H1 (cell line): ENCODE measurements around the gene EIPR1. TPM values are rescaled to one million over a fixed set of nuclear protein-coding genes. Genes with fewer than 3 reads are reported as not detected.

Experiments
- CTCF ChIA-PET: fragments of 300-600 bp; sonication (Branson Sonifier 250); formaldehyde crosslinking; loops from one replicate; lab custom pipeline; 2021; ENCODE audit not compliant: partially characterized antibody; lab: Charles Lee
- POLR2A ChIA-PET: fragments of 300-600 bp; sonication (Branson Sonifier 250); formaldehyde crosslinking; loops from one replicate; lab custom pipeline; 2021; ENCODE audit warnings: inconsistent platforms; ENCODE audit not compliant: partially characterized antibody; lab: Charles Lee
- DNase-seq, 2 experiments: peaks; one replicate each; pipeline versions ENCODE4 v3.0.0 to v3.0.0-alpha.2; 2010 to 2022; ENCODE audit warnings: low spot score in 2 of 2, low read depth in 1 of 2, mixed read lengths in 1 of 2
- FAIRE-seq: peaks from 2 replicates; lab custom pipeline; 2011; peaks lifted over from hg19 to GRCh38; lab: Jason Lieb, UNC
- H2AFZ ChIP-seq: 2 replicates; pipeline ENCODE4 v1.8.1; 2012; ENCODE audit warnings: low read length, inconsistent platforms
- H2AK5ac ChIP-seq: 2 replicates; pipeline ENCODE4 v1.6.1; 2013; ENCODE audit warnings: low read depth, low read length
- H2BK120ac ChIP-seq: replicated peaks from 2 replicates; pipeline ENCODE3; 2013; ENCODE audit warnings: low read depth, low read length, inconsistent platforms
- H2BK12ac ChIP-seq: 2 replicates; pipeline ENCODE4 v1.6.1; 2013; ENCODE audit warnings: low read depth, low read length
- H2BK15ac ChIP-seq: 2 replicates; pipeline ENCODE4 v1.6.1; 2013; ENCODE audit warnings: low read length
- H2BK20ac ChIP-seq: 2 replicates; pipeline ENCODE4 v1.6.1; 2013; ENCODE audit warnings: low read length
- H2BK5ac ChIP-seq: 2 replicates; pipeline ENCODE4 v1.6.1; 2013; ENCODE audit warnings: low read depth, low read length
- H3K14ac ChIP-seq: 2 replicates; pipeline ENCODE4 v1.6.1; 2013; ENCODE audit warnings: inconsistent platforms; ENCODE audit not compliant: insufficient read length
- H3K18ac ChIP-seq: 2 replicates; pipeline ENCODE4 v1.6.1; 2013; ENCODE audit warnings: low read length; ENCODE audit errors: extremely low read depth
- H3K23ac ChIP-seq: 2 replicates; pipeline ENCODE4 v1.6.1; 2013; ENCODE audit warnings: inconsistent platforms; ENCODE audit not compliant: insufficient read length
- H3K23me2 ChIP-seq: 2 replicates; pipeline ENCODE4 v1.6.1; 2013; ENCODE audit warnings: low read depth, low read length
- H3K27ac ChIP-seq: 2 replicates; pipeline ENCODE4 v1.6.1; 2011; ENCODE audit warnings: low read depth, low read length, inconsistent platforms
- H3K27me3 ChIP-seq, 4 experiments: replicated peaks in 1 of 4; 1 replicate in 1 of 4; 2 replicates in 3 of 4; pipeline versions ENCODE4 v1.6.1 to v1.8.1; 2011 to 2013; ENCODE audit warnings: low read length in 3 of 4, mild to moderate bottlenecking in 3 of 4, inconsistent platforms in 2 of 4, mixed read lengths in 2 of 4, moderate library complexity in 1 of 4; ENCODE audit not compliant: control insufficient read depth in 3 of 4, insufficient read depth in 3 of 4; ENCODE audit errors: extremely low read depth in 1 of 4
- H3K36me3 ChIP-seq, 4 experiments: 2 replicates each; pipeline versions ENCODE4 v1.6.1 to v1.8.1; 2011 to 2013; ENCODE audit warnings: mild to moderate bottlenecking in 4 of 4, low read length in 3 of 4, moderate library complexity in 2 of 4, control low read depth in 1 of 4, inconsistent platforms in 1 of 4; ENCODE audit not compliant: insufficient read depth in 4 of 4, control insufficient read depth in 2 of 4
- H3K4ac ChIP-seq: replicated peaks from 2 replicates; pipeline ENCODE3; 2013; ENCODE audit warnings: low read length, low read depth, mixed read lengths, inconsistent platforms; ENCODE audit not compliant: insufficient read length
- H3K4me1 ChIP-seq, 4 experiments: replicated peaks in 1 of 4; 1 replicate in 1 of 4; 2 replicates in 3 of 4; pipeline versions ENCODE4 v1.6.1 to v1.8.1; 2011 to 2013; ENCODE audit warnings: low read length in 3 of 4, inconsistent platforms in 2 of 4, mixed read lengths in 1 of 4; ENCODE audit not compliant: insufficient read depth in 4 of 4, control insufficient read depth in 3 of 4
- H3K4me2 ChIP-seq, 2 experiments: 2 replicates each; pipeline versions ENCODE4 v1.6.1 to v1.8.1; 2011 to 2013; ENCODE audit warnings: low read depth in 2 of 2, low read length in 2 of 2, control low read depth in 1 of 2, inconsistent platforms in 1 of 2, mild to moderate bottlenecking in 1 of 2; ENCODE audit not compliant: insufficient read depth in 1 of 2
- H3K4me3 ChIP-seq, 4 experiments: fragments of 200-600, 300-600 bp in 1 of 4; sonication (generic), shearing (Covaris generic), sonication (Bioruptor Twin) in 1 of 4; 2 replicates each; pipeline versions ENCODE4 v1.5.1 to v1.8.1; 2011 to 2016; ENCODE audit warnings: low read length in 4 of 4, low read depth in 3 of 4, control low read depth in 2 of 4, inconsistent platforms in 2 of 4, mild to moderate bottlenecking in 2 of 4, mixed read lengths in 1 of 4, moderate library complexity in 1 of 4; ENCODE audit not compliant: insufficient read depth in 2 of 4; ENCODE audit errors: extremely low read depth in 1 of 4
- H3K56ac ChIP-seq: replicated peaks from 2 replicates; pipeline ENCODE3; 2013; ENCODE audit warnings: low read depth, mild to moderate bottlenecking, mixed read lengths, low read length, inconsistent platforms; ENCODE audit not compliant: insufficient read length
- H3K79me1 ChIP-seq: 2 replicates; pipeline ENCODE4 v1.6.1; 2013; ENCODE audit warnings: low read depth, low read length, control low read depth
- H3K79me2 ChIP-seq, 2 experiments: 2 replicates each; pipeline versions ENCODE4 v1.6.1 to v1.8.1; 2012 to 2013; ENCODE audit warnings: low read length in 2 of 2, mild to moderate bottlenecking in 2 of 2, inconsistent platforms in 1 of 2; ENCODE audit not compliant: insufficient read depth in 2 of 2, control insufficient read depth in 1 of 2
- H3K9ac ChIP-seq, 4 experiments: replicated peaks in 1 of 4; 1 replicate in 1 of 4; 2 replicates in 3 of 4; pipeline versions ENCODE4 v1.6.1 to v1.8.1; 2011 to 2013; ENCODE audit warnings: low read depth in 3 of 4, low read length in 3 of 4, control low read depth in 2 of 4, mild to moderate bottlenecking in 2 of 4, moderate library complexity in 2 of 4, inconsistent platforms in 1 of 4; ENCODE audit errors: extremely low read depth in 1 of 4
- H3K9me3 ChIP-seq, 2 experiments: 2 replicates each; pipeline versions ENCODE4 v1.6.1 to v1.8.1; 2012 to 2013; ENCODE audit warnings: mild to moderate bottlenecking in 2 of 2, moderate library complexity in 2 of 2, control low read depth in 1 of 2, inconsistent platforms in 1 of 2, low read depth in 1 of 2, low read length in 1 of 2, mixed read lengths in 1 of 2; ENCODE audit not compliant: insufficient read depth in 2 of 2
- H4K20me1 ChIP-seq, 2 experiments: replicated peaks in 1 of 2; 2 replicates each; pipeline versions ENCODE3 to v1.8.1; 2011 to 2013; ENCODE audit warnings: inconsistent platforms in 2 of 2, low read length in 2 of 2, mild to moderate bottlenecking in 1 of 2; ENCODE audit not compliant: insufficient read depth in 2 of 2, control insufficient read depth in 1 of 2
- H4K5ac ChIP-seq: 2 replicates; pipeline ENCODE4 v1.6.1; 2013; ENCODE audit warnings: low read length, low read depth, mixed read lengths, inconsistent platforms; ENCODE audit not compliant: insufficient read length
- H4K8ac ChIP-seq: 2 replicates; pipeline ENCODE4 v1.8.0; 2013; ENCODE audit warnings: mild to moderate bottlenecking, moderate library complexity, low read length, inconsistent platforms; ENCODE audit not compliant: insufficient read depth; ENCODE audit errors: extremely low read depth
- H4K91ac ChIP-seq: replicated peaks from 2 replicates; pipeline ENCODE3; 2013; ENCODE audit warnings: low read length, mixed read lengths, inconsistent platforms; ENCODE audit not compliant: insufficient read length
- CREB1 ChIP-seq: IDR thresholded peaks from 2 replicates; pipeline ENCODE4 v1.6.1; 2012; ENCODE audit warnings: inconsistent platforms
- HDAC2 ChIP-seq, 2 experiments: fragments of 300-600 bp in 1 of 2; sonication (generic) in 1 of 2; IDR thresholded peaks; 2 replicates each; pipeline ENCODE4 v1.6.1; 2011 to 2012; ENCODE audit warnings: low read depth in 2 of 2, low read length in 2 of 2, mild to moderate bottlenecking in 2 of 2, moderate library complexity in 2 of 2, borderline replicate concordance in 1 of 2, inconsistent platforms in 1 of 2
- SP2 ChIP-seq: IDR thresholded peaks from 2 replicates; pipeline ENCODE4 v1.6.1; 2012; ENCODE audit warnings: mild to moderate bottlenecking, low read length, inconsistent platforms
- TAF7 ChIP-seq: optimal IDR thresholded peaks from 2 replicates; pipeline ENCODE3; 2011; ENCODE audit warnings: low read depth, mild to moderate bottlenecking, inconsistent platforms, low read length, moderate library complexity, borderline replicate concordance
- TEAD4 ChIP-seq: IDR thresholded peaks from 2 replicates; pipeline ENCODE4 v1.6.1; 2012; ENCODE audit warnings: low read depth, low read length, inconsistent platforms, mixed read lengths
- ZNF274 ChIP-seq: IDR thresholded peaks from 2 replicates; pipeline ENCODE4 v1.7.0; 2012; ENCODE audit warnings: low read length, borderline replicate concordance; ENCODE audit errors: extremely low read depth
- WGBS, 2 experiments: shearing (Covaris generic) in 1 of 2; methylation state at CpG; one replicate each; pipeline versions ENCODE4 v1.1.6 to v1.1.7; 2013 to 2015; ENCODE audit warnings: low lambda C conversion rate in 2 of 2, mixed read lengths in 2 of 2, inconsistent platforms in 1 of 2, low coverage in 1 of 2, missing lambda C conversion rate in 1 of 2; ENCODE audit not compliant: insufficient replicate concordance in 2 of 2, insufficient coverage in 1 of 2, insufficient read length in 1 of 2; ENCODE audit errors: extremely low coverage in 1 of 2, missing lambda C conversion rate in 1 of 2; 5-methylcytosine and 5-hydroxymethylcytosine counted together
- polyA plus RNA-seq, 7 experiments: library from polyadenylated mRNA; depleted of rRNA in 3 of 7; stranded (reverse) in 5 of 7; unstranded in 2 of 7; fragments of >200 nt in 5 of 7; fragments of 200-250 nt in 2 of 7; gene quantifications; 1 replicate in 5 of 7; 2 replicates in 1 of 7; 4 replicates in 1 of 7; pipeline versions ENCODE4 v1.2.1 to v1.2.3, GENCODE V29; 2011 to 2013; ENCODE audit warnings: missing spikeins in 2 of 7, mixed read lengths in 2 of 7
- total RNA-seq: library from RNA; stranded (reverse); fragmentation: NEBNext Ultra II Directional; extraction: Animal tissue kit (Norgen Biotek cat#: 25700); gene quantifications from 2 replicates; pipeline ENCODE4 v1.2.1, GENCODE V29; 2021
- TF ChIP-seq, protein P1 (sequence below): IDR thresholded peaks from 2 replicates; pipeline ENCODE4 v1.6.1; 2012; ENCODE audit warnings: inconsistent platforms

The EIPR1 gene
- total and polyA plus RNA-seq, 2 of the 8 experiments (the other 6 are each of a cell fraction or from before 2014, with no cell fraction given), result 26.3 to 56.4 TPM

DNA sequence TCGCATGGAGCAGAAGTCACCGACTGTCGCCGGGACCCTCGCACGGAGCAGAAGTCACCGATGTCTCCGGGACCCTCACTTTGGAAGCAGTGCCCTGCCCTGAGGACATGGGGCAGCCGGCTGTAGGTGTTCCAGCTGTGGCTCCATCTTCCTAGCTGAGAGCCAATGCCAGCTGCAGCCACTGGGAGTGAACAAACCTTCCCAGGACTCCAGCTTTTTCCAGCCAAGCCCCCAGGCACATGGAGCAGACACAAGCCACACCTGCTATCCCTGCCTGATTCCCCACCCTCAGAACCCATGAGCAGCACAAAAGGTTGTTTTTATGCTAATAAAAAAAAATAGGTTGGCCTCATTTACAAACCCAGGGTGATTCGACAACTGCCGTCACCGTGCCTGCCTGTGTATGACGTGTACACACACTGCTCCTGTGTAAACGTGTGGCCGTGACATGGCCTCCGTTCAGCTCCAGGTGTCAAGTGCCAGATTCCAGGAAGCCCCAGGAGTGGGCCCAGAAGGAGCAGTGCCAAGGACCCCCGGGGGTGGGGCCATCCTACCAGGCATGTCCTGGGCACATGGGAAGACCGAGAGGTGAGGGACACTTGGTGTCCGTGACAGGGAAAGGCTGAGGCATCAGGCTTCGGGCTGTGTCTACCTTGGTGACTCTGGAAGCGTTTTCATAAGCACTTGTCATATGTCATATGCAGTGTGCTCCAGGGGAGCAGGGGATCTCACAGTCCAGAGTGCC lies 91.5 kb downstream of the EIPR1 start:
- CTCF ChIA-PET, result interaction anchor here (1.0 to 2.2 kb wide), 10 partner anchors 10 to 138 kb away, joined by 3 to 10 read pairs (median 3); no protein-coding TSS in a partner anchor
- H2BK20ac ChIP-seq, result no peak overlapping the region
- peaks cover under 1 to 2% of the 10 kb centered on the region in 2 experiments for H4K20me1 ChIP-seq
- 0 out of 4 replicates have a peak, but pooled peaks cover 0 to 2% of the 10 kb centered on the region in 2 experiments for H3K9me3 ChIP-seq
- no peak overlapping the region for H3K14ac ChIP-seq
- 96% methylated on average over 20 of the region's 21 CpGs; no CpG with 5 or more reads in 1 of the 2 experiments for WGBS, 2 experiments
- no peaks in the 10 kb centered on the region for H3K27me3 ChIP-seq
- H2BK120ac ChIP-seq, result no peak overlapping the region
- H3K18ac ChIP-seq, result no peak overlapping the region; the same call in 1 of the 2 replicates
- POLR2A ChIA-PET, result interaction anchor here (1.0 kb wide), 1 partner anchor 82 kb away, joined by 3 read pairs; no protein-coding TSS in a partner anchor
- no peak overlapping the region for H3K27ac ChIP-seq
- peaks cover 0 to 5% (median 0%) of the 10 kb centered on the region in 4 experiments; a peak in 1 of 7 replicates for H3K4me1 ChIP-seq
- no peak overlapping the region for H2BK12ac ChIP-seq
- H3K4ac ChIP-seq, result no peak overlapping the region
- H2BK5ac ChIP-seq, result no peak overlapping the region
- no peak overlapping the region for H3K9ac ChIP-seq
- no peak overlapping the region for H3K4me2 ChIP-seq
- peak overlapping the region; percentile 11; the same call in 1 of the 2 replicates for H4K8ac ChIP-seq
- no peaks in the 10 kb centered on the region; a peak in 1 of 8 replicates for H3K36me3 ChIP-seq
- TF ChIP-seq TEAD4 (no peak), CREB1 (no peak), TAF7 (no peak), HDAC2 (IDR thresholded peaks at IDR 0.05; ENCODE audit: borderline replicate concordance in 1 of 2, low read depth in 2 of 2, low read length in 2 of 2) (no peak), SP2 (no peak), ZNF274 (no peak)
- TF ChIP-seq, protein P1, sequence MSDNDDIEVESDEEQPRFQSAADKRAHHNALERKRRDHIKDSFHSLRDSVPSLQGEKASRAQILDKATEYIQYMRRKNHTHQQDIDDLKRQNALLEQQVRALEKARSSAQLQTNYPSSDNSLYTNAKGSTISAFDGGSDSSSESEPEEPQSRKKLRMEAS, result no peak
- no peak overlapping the region for H4K5ac ChIP-seq
- peaks cover 0 to 10% of the 10 kb centered on the region in 2 experiments; a peak in 1 of 4 replicates for H3K79me2 ChIP-seq
- no peak overlapping the region for H3K4me3 ChIP-seq
- no peak overlapping the region for H3K23ac ChIP-seq
- H2BK15ac ChIP-seq, result no peak overlapping the region
- FAIRE-seq (no peak), DNase-seq (no peak)
- no peak overlapping the region for H4K91ac ChIP-seq
- H2AFZ ChIP-seq, result no peak overlapping the region
- no peak overlapping the region for H3K56ac ChIP-seq
- peaks cover 5% of the 10 kb centered on the region; the same call in 1 of the 2 replicates for H3K79me1 ChIP-seq
- no peak overlapping the region for H2AK5ac ChIP-seq
- no peaks in the 10 kb centered on the region for H3K23me2 ChIP-seq
